ENCODE results near the gene SERPINA5. TPM values are rescaled to one million over a fixed set of nuclear protein-coding genes. Genes with fewer than 3 reads are reported as not detected.

SERPINA5 gene
- total and polyA plus RNA-seq, 2 donors (not counting 1 experiment from before 2014, with no cell fraction given) = not detected

GRCh38 chr14:94593376-94593748 lies 12.1 kb downstream of the SERPINA5 start:
- H3K9me3 Mint-ChIP-seq (ENCODE audit: insufficient read depth) = peaks cover 3% of the 10 kb centered on the region
- Histone ChIP-seq H4K20me1 (ENCODE audit: control insufficient read depth, insufficient read depth, low read length, poor library complexity, severe bottlenecking) (no peaks in the 10 kb centered on the region), H3K9ac (ENCODE audit: low read length) (no peak overlapping the region), H3K4me2 (replicated peaks; ENCODE audit: low read depth, low read length, poor library complexity, severe bottlenecking) (no peak overlapping the region), H3K27ac (ENCODE audit: low read length in 2 of 2) (no peak overlapping the region), H3K9me3 (ENCODE audit: control extremely low read depth in 1 of 3, control insufficient read depth in 2 of 3, insufficient read depth in 1 of 3, low read length in 2 of 3) (peaks cover 0 to 18% (median 0%) of the 10 kb centered on the region in 3 donors), H2AFZ (ENCODE audit: insufficient read depth, low read depth, low read length, poor library complexity, severe bottlenecking) (no peak overlapping the region), H3K4me3 (ENCODE audit: control extremely low read depth in 1 of 5, extremely low read depth in 1 of 5, insufficient read depth in 1 of 5, low read depth in 2 of 5, low read length in 4 of 5) (no peak overlapping the region), H3K27me3 (replicated peaks in 1 of 4; ENCODE audit: control extremely low read depth in 1 of 4, control insufficient read depth in 3 of 4, insufficient read depth in 4 of 4, low read length in 3 of 4) (no peaks in the 10 kb centered on the region), H3K4me1 (ENCODE audit: control insufficient read depth in 2 of 2, insufficient read depth in 2 of 2, low read length in 2 of 2) (no peaks in the 10 kb centered on the region), H3K36me3 (replicated peaks in 1 of 2; ENCODE audit: control extremely low read depth in 1 of 2, control insufficient read depth in 1 of 2, extremely low read depth in 1 of 2, insufficient read depth in 2 of 2, low read length in 1 of 2) (no peaks in the 10 kb centered on the region), H3K79me2 (ENCODE audit: control insufficient read depth, insufficient read depth, low read length) (no peaks in the 10 kb centered on the region)
- CTCF ChIA-PET = no interaction called here
- intact Hi-C loops (cut with micrococcal nuclease) = no loop called here
- no peak overlapping the region for H3K4me3 Mint-ChIP-seq
- DNase-seq (no peak), ATAC-seq (ENCODE audit: low read depth) (no peak)
- no peak overlapping the region for H3K27ac Mint-ChIP-seq
- POLR2A ChIA-PET = no interaction called here
- peaks cover 7% of the 10 kb centered on the region for H3K27me3 Mint-ChIP-seq
- H3K4me1 Mint-ChIP-seq = no peaks in the 10 kb centered on the region
- TF ChIP-seq EZH2 (IDR thresholded peaks at IDR 0.05; ENCODE audit: borderline replicate concordance, insufficient read depth, low read depth, low read length, poor library complexity, severe bottlenecking) = no peak
- no peak for TF ChIP-seq CTCF (IDR thresholded peaks at IDR 0.05)
- WGBS (ENCODE audit: insufficient coverage) = 100% methylated on average over 1 of the region's 3 CpGs

DNA sequence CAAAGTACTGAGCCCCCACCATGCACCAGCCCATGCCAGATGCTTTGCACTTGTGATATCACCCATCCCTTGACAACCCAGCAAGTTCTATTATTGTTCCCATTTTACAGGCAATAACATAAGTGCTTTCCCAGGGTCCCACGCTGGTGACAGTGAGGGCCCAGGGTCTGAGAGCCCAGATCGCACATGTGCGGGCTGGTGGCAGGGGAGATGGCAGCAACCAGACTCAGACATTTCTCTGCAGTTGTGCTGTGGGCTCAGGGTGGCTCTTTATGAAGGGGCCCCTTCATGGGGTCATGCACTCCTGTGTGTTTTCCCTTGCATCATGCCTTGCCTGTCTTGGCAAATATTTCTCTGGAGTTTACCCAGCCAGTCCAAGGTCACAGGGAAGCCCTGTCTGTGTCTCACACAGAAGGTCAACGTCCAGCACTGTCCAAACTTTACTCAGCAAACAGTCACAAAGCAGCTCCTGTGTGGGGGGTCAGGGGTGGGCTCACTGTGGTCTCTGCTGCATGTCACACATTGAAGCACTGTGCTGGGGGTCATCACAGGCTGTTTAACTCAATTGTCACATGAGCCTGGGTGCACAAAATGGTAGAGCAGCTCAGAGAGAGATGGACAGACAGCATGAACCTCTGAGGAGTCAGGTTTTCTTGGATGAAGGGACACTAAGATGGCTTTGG lies 12.7 kb downstream of the SERPINA5 start:
- no peaks in the 10 kb centered on the region for H3K79me2 ChIP-seq (ENCODE audit: control insufficient read depth, insufficient read depth, low read length)
- H3K27me3 Mint-ChIP-seq = peaks cover 7% of the 10 kb centered on the region
- no peaks in the 10 kb centered on the region for H3K4me1 ChIP-seq (ENCODE audit: control insufficient read depth in 2 of 2, insufficient read depth in 2 of 2, low read length in 2 of 2)
- H4K20me1 ChIP-seq (ENCODE audit: control insufficient read depth, insufficient read depth, low read length, poor library complexity, severe bottlenecking) = no peaks in the 10 kb centered on the region
- no peak overlapping the region for H3K9ac ChIP-seq (ENCODE audit: low read length)
- peaks cover 0 to 19% (median 0%) of the 10 kb centered on the region in 3 donors for H3K9me3 ChIP-seq (ENCODE audit: control extremely low read depth in 1 of 3, control insufficient read depth in 2 of 3, insufficient read depth in 1 of 3, low read length in 2 of 3)
- H2AFZ ChIP-seq (ENCODE audit: insufficient read depth, low read depth, low read length, poor library complexity, severe bottlenecking) = no peak overlapping the region
- no peak for DNase-seq
- H3K27ac ChIP-seq (ENCODE audit: low read length in 2 of 2) = no peak overlapping the region
- H3K4me3 ChIP-seq (ENCODE audit: control extremely low read depth in 1 of 5, extremely low read depth in 1 of 5, insufficient read depth in 1 of 5, low read depth in 2 of 5, low read length in 4 of 5) = no peak overlapping the region
- no peaks in the 10 kb centered on the region for H3K4me1 Mint-ChIP-seq
- TF ChIP-seq EZH2 (IDR thresholded peaks at IDR 0.05; ENCODE audit: borderline replicate concordance, insufficient read depth, low read depth, low read length, poor library complexity, severe bottlenecking) (no peak), CTCF (IDR thresholded peaks at IDR 0.05) (no peak)
- CTCF ChIA-PET = no interaction called here
- peaks cover 3% of the 10 kb centered on the region for H3K9me3 Mint-ChIP-seq (ENCODE audit: insufficient read depth)
- H3K4me2 ChIP-seq (replicated peaks; ENCODE audit: low read depth, low read length, poor library complexity, severe bottlenecking) = no peak overlapping the region
- no peak for ATAC-seq (ENCODE audit: low read depth)
- H3K27ac Mint-ChIP-seq = no peak overlapping the region
- no peaks in the 10 kb centered on the region for H3K36me3 ChIP-seq (replicated peaks in 1 of 2; ENCODE audit: control extremely low read depth in 1 of 2, control insufficient read depth in 1 of 2, extremely low read depth in 1 of 2, insufficient read depth in 2 of 2, low read length in 1 of 2)
- POLR2A ChIA-PET = no interaction called here
- H3K4me3 Mint-ChIP-seq = no peak overlapping the region
- 95% methylated on average over 3 of the region's 4 CpGs for WGBS (ENCODE audit: insufficient coverage)
- intact Hi-C loops (cut with micrococcal nuclease) = no loop called here
- H3K27me3 ChIP-seq (replicated peaks in 1 of 4; ENCODE audit: control extremely low read depth in 1 of 4, control insufficient read depth in 3 of 4, insufficient read depth in 4 of 4, low read length in 3 of 4) = no peaks in the 10 kb centered on the region
